Measurements from ENCODE around the gene NCOA4.

DNA sequence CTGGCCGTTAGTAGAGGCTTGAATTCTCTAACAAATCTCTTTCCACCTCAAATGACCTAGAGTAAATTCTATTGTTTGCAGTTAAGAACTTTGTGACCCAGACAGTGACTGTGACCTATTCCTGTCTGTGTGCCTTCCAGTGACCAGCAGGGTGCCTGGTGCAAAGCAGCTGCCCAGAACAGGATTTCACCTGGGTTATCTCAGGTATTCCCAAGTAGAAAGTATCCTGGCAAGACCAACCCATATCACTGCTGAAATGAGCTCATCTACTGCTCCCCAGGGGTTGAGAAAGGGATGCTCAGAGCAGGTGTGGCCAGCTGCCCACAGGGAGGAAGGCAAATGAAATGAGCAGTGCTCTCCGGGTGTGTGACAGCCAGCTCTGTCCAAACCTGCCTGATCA is 17.7 kb upstream of the NCOA4 start:
- TF ChIP-seq, protein P1, sequence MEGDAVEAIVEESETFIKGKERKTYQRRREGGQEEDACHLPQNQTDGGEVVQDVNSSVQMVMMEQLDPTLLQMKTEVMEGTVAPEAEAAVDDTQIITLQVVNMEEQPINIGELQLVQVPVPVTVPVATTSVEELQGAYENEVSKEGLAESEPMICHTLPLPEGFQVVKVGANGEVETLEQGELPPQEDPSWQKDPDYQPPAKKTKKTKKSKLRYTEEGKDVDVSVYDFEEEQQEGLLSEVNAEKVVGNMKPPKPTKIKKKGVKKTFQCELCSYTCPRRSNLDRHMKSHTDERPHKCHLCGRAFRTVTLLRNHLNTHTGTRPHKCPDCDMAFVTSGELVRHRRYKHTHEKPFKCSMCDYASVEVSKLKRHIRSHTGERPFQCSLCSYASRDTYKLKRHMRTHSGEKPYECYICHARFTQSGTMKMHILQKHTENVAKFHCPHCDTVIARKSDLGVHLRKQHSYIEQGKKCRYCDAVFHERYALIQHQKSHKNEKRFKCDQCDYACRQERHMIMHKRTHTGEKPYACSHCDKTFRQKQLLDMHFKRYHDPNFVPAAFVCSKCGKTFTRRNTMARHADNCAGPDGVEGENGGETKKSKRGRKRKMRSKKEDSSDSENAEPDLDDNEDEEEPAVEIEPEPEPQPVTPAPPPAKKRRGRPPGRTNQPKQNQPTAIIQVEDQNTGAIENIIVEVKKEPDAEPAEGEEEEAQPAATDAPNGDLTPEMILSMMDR (IDR thresholded peaks at IDR 0.05) = no peak
- TF ChIP-seq POLR2A (IDR thresholded peaks at IDR 0.05) = no peak
